H1 (cell line): ENCODE results near the gene BRD7. TPM values are rescaled to one million over a fixed set of nuclear protein-coding genes. Genes with fewer than 3 reads are reported as not detected.

Experiments
- CTCF ChIA-PET: fragments of 300-600 bp; sonication (Branson Sonifier 250); formaldehyde crosslinking; loops from one replicate; lab custom pipeline; 2021; ENCODE audit not compliant: partially characterized antibody; lab: Charles Lee
- POLR2A ChIA-PET: fragments of 300-600 bp; sonication (Branson Sonifier 250); formaldehyde crosslinking; loops from one replicate; lab custom pipeline; 2021; ENCODE audit warnings: inconsistent platforms; ENCODE audit not compliant: partially characterized antibody; lab: Charles Lee
- DNase-seq, 2 experiments: peaks; one replicate each; pipeline versions ENCODE4 v3.0.0 to v3.0.0-alpha.2; 2010 to 2022; ENCODE audit warnings: low spot score in 2 of 2, low read depth in 1 of 2, mixed read lengths in 1 of 2
- FAIRE-seq: peaks from 2 replicates; lab custom pipeline; 2011; peaks lifted over from hg19 to GRCh38; lab: Jason Lieb, UNC
- H2AFZ ChIP-seq: 2 replicates; pipeline ENCODE4 v1.8.1; 2012; ENCODE audit warnings: low read length, inconsistent platforms
- H2AK5ac ChIP-seq: 2 replicates; pipeline ENCODE4 v1.6.1; 2013; ENCODE audit warnings: low read depth, low read length
- H2BK120ac ChIP-seq: replicated peaks from 2 replicates; pipeline ENCODE3; 2013; ENCODE audit warnings: low read depth, low read length, inconsistent platforms
- H2BK12ac ChIP-seq: 2 replicates; pipeline ENCODE4 v1.6.1; 2013; ENCODE audit warnings: low read depth, low read length
- H2BK15ac ChIP-seq: 2 replicates; pipeline ENCODE4 v1.6.1; 2013; ENCODE audit warnings: low read length
- H2BK20ac ChIP-seq: 2 replicates; pipeline ENCODE4 v1.6.1; 2013; ENCODE audit warnings: low read length
- H2BK5ac ChIP-seq: 2 replicates; pipeline ENCODE4 v1.6.1; 2013; ENCODE audit warnings: low read depth, low read length
- H3K14ac ChIP-seq: 2 replicates; pipeline ENCODE4 v1.6.1; 2013; ENCODE audit warnings: inconsistent platforms; ENCODE audit not compliant: insufficient read length
- H3K18ac ChIP-seq: 2 replicates; pipeline ENCODE4 v1.6.1; 2013; ENCODE audit warnings: low read length; ENCODE audit errors: extremely low read depth
- H3K23ac ChIP-seq: 2 replicates; pipeline ENCODE4 v1.6.1; 2013; ENCODE audit warnings: inconsistent platforms; ENCODE audit not compliant: insufficient read length
- H3K23me2 ChIP-seq: 2 replicates; pipeline ENCODE4 v1.6.1; 2013; ENCODE audit warnings: low read depth, low read length
- H3K27ac ChIP-seq: 2 replicates; pipeline ENCODE4 v1.6.1; 2011; ENCODE audit warnings: low read depth, low read length, inconsistent platforms
- H3K27me3 ChIP-seq, 4 experiments: replicated peaks in 1 of 4; 1 replicate in 1 of 4; 2 replicates in 3 of 4; pipeline versions ENCODE4 v1.6.1 to v1.8.1; 2011 to 2013; ENCODE audit warnings: low read length in 3 of 4, mild to moderate bottlenecking in 3 of 4, inconsistent platforms in 2 of 4, mixed read lengths in 2 of 4, moderate library complexity in 1 of 4; ENCODE audit not compliant: control insufficient read depth in 3 of 4, insufficient read depth in 3 of 4; ENCODE audit errors: extremely low read depth in 1 of 4
- H3K36me3 ChIP-seq, 4 experiments: 2 replicates each; pipeline versions ENCODE4 v1.6.1 to v1.8.1; 2011 to 2013; ENCODE audit warnings: mild to moderate bottlenecking in 4 of 4, low read length in 3 of 4, moderate library complexity in 2 of 4, control low read depth in 1 of 4, inconsistent platforms in 1 of 4; ENCODE audit not compliant: insufficient read depth in 4 of 4, control insufficient read depth in 2 of 4
- H3K4ac ChIP-seq: replicated peaks from 2 replicates; pipeline ENCODE3; 2013; ENCODE audit warnings: low read length, low read depth, mixed read lengths, inconsistent platforms; ENCODE audit not compliant: insufficient read length
- H3K4me1 ChIP-seq, 4 experiments: replicated peaks in 1 of 4; 1 replicate in 1 of 4; 2 replicates in 3 of 4; pipeline versions ENCODE4 v1.6.1 to v1.8.1; 2011 to 2013; ENCODE audit warnings: low read length in 3 of 4, inconsistent platforms in 2 of 4, mixed read lengths in 1 of 4; ENCODE audit not compliant: insufficient read depth in 4 of 4, control insufficient read depth in 3 of 4
- H3K4me2 ChIP-seq, 2 experiments: 2 replicates each; pipeline versions ENCODE4 v1.6.1 to v1.8.1; 2011 to 2013; ENCODE audit warnings: low read depth in 2 of 2, low read length in 2 of 2, control low read depth in 1 of 2, inconsistent platforms in 1 of 2, mild to moderate bottlenecking in 1 of 2; ENCODE audit not compliant: insufficient read depth in 1 of 2
- H3K4me3 ChIP-seq, 4 experiments: fragments of 200-600, 300-600 bp in 1 of 4; sonication (generic), shearing (Covaris generic), sonication (Bioruptor Twin) in 1 of 4; 2 replicates each; pipeline versions ENCODE4 v1.5.1 to v1.8.1; 2011 to 2016; ENCODE audit warnings: low read length in 4 of 4, low read depth in 3 of 4, control low read depth in 2 of 4, inconsistent platforms in 2 of 4, mild to moderate bottlenecking in 2 of 4, mixed read lengths in 1 of 4, moderate library complexity in 1 of 4; ENCODE audit not compliant: insufficient read depth in 2 of 4; ENCODE audit errors: extremely low read depth in 1 of 4
- H3K56ac ChIP-seq: replicated peaks from 2 replicates; pipeline ENCODE3; 2013; ENCODE audit warnings: low read depth, mild to moderate bottlenecking, mixed read lengths, low read length, inconsistent platforms; ENCODE audit not compliant: insufficient read length
- H3K79me1 ChIP-seq: 2 replicates; pipeline ENCODE4 v1.6.1; 2013; ENCODE audit warnings: low read depth, low read length, control low read depth
- H3K79me2 ChIP-seq, 2 experiments: 2 replicates each; pipeline versions ENCODE4 v1.6.1 to v1.8.1; 2012 to 2013; ENCODE audit warnings: low read length in 2 of 2, mild to moderate bottlenecking in 2 of 2, inconsistent platforms in 1 of 2; ENCODE audit not compliant: insufficient read depth in 2 of 2, control insufficient read depth in 1 of 2
- H3K9ac ChIP-seq, 4 experiments: replicated peaks in 1 of 4; 1 replicate in 1 of 4; 2 replicates in 3 of 4; pipeline versions ENCODE4 v1.6.1 to v1.8.1; 2011 to 2013; ENCODE audit warnings: low read depth in 3 of 4, low read length in 3 of 4, control low read depth in 2 of 4, mild to moderate bottlenecking in 2 of 4, moderate library complexity in 2 of 4, inconsistent platforms in 1 of 4; ENCODE audit errors: extremely low read depth in 1 of 4
- H3K9me3 ChIP-seq, 2 experiments: 2 replicates each; pipeline versions ENCODE4 v1.6.1 to v1.8.1; 2012 to 2013; ENCODE audit warnings: mild to moderate bottlenecking in 2 of 2, moderate library complexity in 2 of 2, control low read depth in 1 of 2, inconsistent platforms in 1 of 2, low read depth in 1 of 2, low read length in 1 of 2, mixed read lengths in 1 of 2; ENCODE audit not compliant: insufficient read depth in 2 of 2
- H4K20me1 ChIP-seq, 2 experiments: replicated peaks in 1 of 2; 2 replicates each; pipeline versions ENCODE3 to v1.8.1; 2011 to 2013; ENCODE audit warnings: inconsistent platforms in 2 of 2, low read length in 2 of 2, mild to moderate bottlenecking in 1 of 2; ENCODE audit not compliant: insufficient read depth in 2 of 2, control insufficient read depth in 1 of 2
- H4K5ac ChIP-seq: 2 replicates; pipeline ENCODE4 v1.6.1; 2013; ENCODE audit warnings: low read length, low read depth, mixed read lengths, inconsistent platforms; ENCODE audit not compliant: insufficient read length
- H4K8ac ChIP-seq: 2 replicates; pipeline ENCODE4 v1.8.0; 2013; ENCODE audit warnings: mild to moderate bottlenecking, moderate library complexity, low read length, inconsistent platforms; ENCODE audit not compliant: insufficient read depth; ENCODE audit errors: extremely low read depth
- H4K91ac ChIP-seq: replicated peaks from 2 replicates; pipeline ENCODE3; 2013; ENCODE audit warnings: low read length, mixed read lengths, inconsistent platforms; ENCODE audit not compliant: insufficient read length
- NANOG ChIP-seq: IDR thresholded peaks from 2 replicates; pipeline ENCODE4 v1.6.1; 2011; ENCODE audit warnings: low read length, low read depth, mild to moderate bottlenecking, inconsistent platforms; ENCODE audit not compliant: insufficient read depth, poor library complexity, severe bottlenecking
- SIN3A ChIP-seq, 2 experiments: IDR thresholded peaks in 1 of 2; conservative IDR thresholded peaks in 1 of 2; 2 replicates each; pipeline ENCODE4 v1.6.1; 2011 to 2012; ENCODE audit warnings: low read length in 2 of 2, improper control_type of control experiment in 1 of 2, low read depth in 1 of 2, mild to moderate bottlenecking in 1 of 2
- WGBS, 2 experiments: shearing (Covaris generic) in 1 of 2; methylation state at CpG; one replicate each; pipeline versions ENCODE4 v1.1.6 to v1.1.7; 2013 to 2015; ENCODE audit warnings: low lambda C conversion rate in 2 of 2, mixed read lengths in 2 of 2, inconsistent platforms in 1 of 2, low coverage in 1 of 2, missing lambda C conversion rate in 1 of 2; ENCODE audit not compliant: insufficient replicate concordance in 2 of 2, insufficient coverage in 1 of 2, insufficient read length in 1 of 2; ENCODE audit errors: extremely low coverage in 1 of 2, missing lambda C conversion rate in 1 of 2; 5-methylcytosine and 5-hydroxymethylcytosine counted together
- polyA plus RNA-seq, 7 experiments: library from polyadenylated mRNA; depleted of rRNA in 3 of 7; stranded (reverse) in 5 of 7; unstranded in 2 of 7; fragments of >200 nt in 5 of 7; fragments of 200-250 nt in 2 of 7; gene quantifications; 1 replicate in 5 of 7; 2 replicates in 1 of 7; 4 replicates in 1 of 7; pipeline versions ENCODE4 v1.2.1 to v1.2.3, GENCODE V29; 2011 to 2013; ENCODE audit warnings: missing spikeins in 2 of 7, mixed read lengths in 2 of 7
- total RNA-seq: library from RNA; stranded (reverse); fragmentation: NEBNext Ultra II Directional; extraction: Animal tissue kit (Norgen Biotek cat#: 25700); gene quantifications from 2 replicates; pipeline ENCODE4 v1.2.1, GENCODE V29; 2021

BRD7 gene
- total and polyA plus RNA-seq, 2 of the 8 experiments (the other 6 are each of a cell fraction or from before 2014, with no cell fraction given), result 42.5 to 120 TPM

DNA sequence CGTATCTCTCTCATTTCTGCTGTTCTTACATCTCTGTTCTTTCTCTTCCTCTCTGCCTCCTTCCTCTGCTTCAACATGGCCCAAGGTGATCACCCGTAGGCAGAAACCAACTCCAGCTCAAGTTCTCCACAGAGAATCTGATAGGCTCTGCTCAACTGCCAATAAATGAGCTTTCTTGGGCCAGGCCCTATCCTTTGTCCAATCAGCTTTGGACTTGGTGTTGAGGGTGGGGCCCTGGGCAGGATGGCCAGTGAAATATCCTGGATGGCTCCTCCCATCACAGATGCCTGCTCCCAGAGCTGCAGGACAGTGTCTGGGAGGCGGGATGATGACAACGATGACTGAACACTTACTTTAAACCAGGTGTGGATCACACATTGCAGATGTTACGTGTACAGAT lies 17.4 kb upstream of the BRD7 start:
- H3K27me3 ChIP-seq, result no peaks in the 10 kb centered on the region
- H4K5ac ChIP-seq, result no peak overlapping the region
- CTCF ChIA-PET, result interaction anchor here (0.6 to 1.8 kb wide), 5 partner anchors 12 to 286 kb away, joined by 3 to 9 read pairs (median 4); no protein-coding TSS in a partner anchor
- TF ChIP-seq NANOG, result no peak
- TF ChIP-seq SIN3A (conservative IDR thresholded peaks at IDR 0.05 in 1 of 2, IDR thresholded peaks at IDR 0.05 in 1 of 2; ENCODE audit: low read depth in 1 of 2, low read length in 2 of 2), result no peak
- H3K18ac ChIP-seq, result no peak overlapping the region
- no peak overlapping the region for H2AFZ ChIP-seq
- H3K4me1 ChIP-seq, result peaks cover 0 to 5% (median 0%) of the 10 kb centered on the region in 4 experiments; a peak in 2 of 7 replicates
- H3K79me1 ChIP-seq, result no peaks in the 10 kb centered on the region
- no peak overlapping the region for H3K4me3 ChIP-seq
- no peak overlapping the region for H2AK5ac ChIP-seq
- POLR2A ChIA-PET, result interaction anchor here (0.6 kb wide), 1 partner anchor 204 kb away, joined by 3 read pairs; no protein-coding TSS in a partner anchor
- H3K9me3 ChIP-seq, result no peaks in the 10 kb centered on the region
- no peaks in the 10 kb centered on the region for H3K79me2 ChIP-seq
- H3K56ac ChIP-seq, result no peak overlapping the region
- H3K4ac ChIP-seq, result no peak overlapping the region
- FAIRE-seq (no peak), DNase-seq (no peak)
- H3K23me2 ChIP-seq, result no peaks in the 10 kb centered on the region
- H2BK20ac ChIP-seq, result no peak overlapping the region
- H2BK120ac ChIP-seq, result no peak overlapping the region
- no peak overlapping the region for H2BK15ac ChIP-seq
- no peak overlapping the region for H3K23ac ChIP-seq
- H4K20me1 ChIP-seq, result no peaks in the 10 kb centered on the region
- no peak overlapping the region for H3K4me2 ChIP-seq
- H2BK12ac ChIP-seq, result no peak overlapping the region
- H4K91ac ChIP-seq, result no peak overlapping the region
- no peaks in the 10 kb centered on the region for H3K36me3 ChIP-seq
- no peak overlapping the region for H4K8ac ChIP-seq
- 91% methylated on average over 5 of the region's 5 CpGs; no CpG with 5 or more reads in 1 of the 2 experiments for WGBS, 2 experiments
- no peak overlapping the region for H3K9ac ChIP-seq
- H3K27ac ChIP-seq, result no peak overlapping the region
- no peak overlapping the region for H3K14ac ChIP-seq
- no peak overlapping the region for H2BK5ac ChIP-seq
